ENCODE data around the gene TTC33. TPM values are rescaled to one million over a fixed set of nuclear protein-coding genes. Genes with fewer than 3 reads are reported as not detected.

The TTC33 gene
- total and polyA plus RNA-seq, 12 donors: 6.4 to 20.1 (median 17.5) TPM

DNA sequence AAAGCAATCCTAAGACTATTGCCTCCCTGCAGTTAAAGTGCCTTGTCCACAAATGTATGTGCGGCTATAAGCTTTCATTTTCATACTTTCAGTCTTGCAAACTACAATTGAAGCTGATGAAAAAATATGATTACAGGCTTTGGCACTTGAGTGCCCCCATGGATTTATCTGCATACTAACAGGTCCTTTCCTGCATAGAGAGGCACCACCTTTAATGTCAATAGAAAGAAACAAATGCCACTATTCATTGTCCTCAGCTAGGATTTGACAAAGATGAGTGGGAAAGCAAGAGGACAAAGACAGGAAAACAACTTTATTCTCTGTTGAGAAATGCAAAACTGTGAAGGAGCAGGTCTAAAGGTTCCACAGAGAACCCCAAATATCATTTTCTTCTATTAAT is 201.7 kb downstream of the TTC33 start:
- no peak for ATAC-seq
- no peak for TF ChIP-seq CTCF (IDR thresholded peaks at IDR 0.05)
- Histone ChIP-seq H3K4me1 (peaks cover 0 to 14% (median 8%) of the 10 kb centered on the region in 9 donors), H3K4me3 (no peak overlapping the region), H3K27me3 (no peaks in the 10 kb centered on the region), H3K9me3 (peaks cover 0 to 7% (median 0%) of the 10 kb centered on the region in 11 donors), H3K36me3 (no peaks in the 10 kb centered on the region), H3K27ac (no peak overlapping the region)
- no peak for DNase-seq
- intact Hi-C loops (cut with DNase I): loop anchor here in 1 of 10 donors (5.0 kb wide), 1 partner anchor 47 kb away; no protein-coding TSS in a partner anchor
- 91 to 95% methylated on average over 1 of the region's 1 CpG for WGBS, 2 donors

GRCh38 chr5:40552981-40553380 is 202.8 kb downstream of the TTC33 start:
- DNase-seq (no peak), ATAC-seq (no peak)
- H3K27ac ChIP-seq: no peak overlapping the region
- no peak for TF ChIP-seq CTCF (IDR thresholded peaks at IDR 0.05)
- intact Hi-C loops (cut with DNase I): loop anchor here in 1 of 10 donors (5.0 kb wide), 1 partner anchor 46 kb away; no protein-coding TSS in a partner anchor
- H3K9me3 ChIP-seq: peaks cover 0 to 7% (median 0%) of the 10 kb centered on the region in 11 donors
- H3K36me3 ChIP-seq: no peaks in the 10 kb centered on the region
- H3K4me1 ChIP-seq: peaks cover 0 to 14% (median 8%) of the 10 kb centered on the region in 9 donors
- WGBS, 2 donors: 86 to 99% methylated on average over 2 to 3 of the region's 3 CpGs
- no peaks in the 10 kb centered on the region for H3K27me3 ChIP-seq
- no peak overlapping the region for H3K4me3 ChIP-seq

DNA sequence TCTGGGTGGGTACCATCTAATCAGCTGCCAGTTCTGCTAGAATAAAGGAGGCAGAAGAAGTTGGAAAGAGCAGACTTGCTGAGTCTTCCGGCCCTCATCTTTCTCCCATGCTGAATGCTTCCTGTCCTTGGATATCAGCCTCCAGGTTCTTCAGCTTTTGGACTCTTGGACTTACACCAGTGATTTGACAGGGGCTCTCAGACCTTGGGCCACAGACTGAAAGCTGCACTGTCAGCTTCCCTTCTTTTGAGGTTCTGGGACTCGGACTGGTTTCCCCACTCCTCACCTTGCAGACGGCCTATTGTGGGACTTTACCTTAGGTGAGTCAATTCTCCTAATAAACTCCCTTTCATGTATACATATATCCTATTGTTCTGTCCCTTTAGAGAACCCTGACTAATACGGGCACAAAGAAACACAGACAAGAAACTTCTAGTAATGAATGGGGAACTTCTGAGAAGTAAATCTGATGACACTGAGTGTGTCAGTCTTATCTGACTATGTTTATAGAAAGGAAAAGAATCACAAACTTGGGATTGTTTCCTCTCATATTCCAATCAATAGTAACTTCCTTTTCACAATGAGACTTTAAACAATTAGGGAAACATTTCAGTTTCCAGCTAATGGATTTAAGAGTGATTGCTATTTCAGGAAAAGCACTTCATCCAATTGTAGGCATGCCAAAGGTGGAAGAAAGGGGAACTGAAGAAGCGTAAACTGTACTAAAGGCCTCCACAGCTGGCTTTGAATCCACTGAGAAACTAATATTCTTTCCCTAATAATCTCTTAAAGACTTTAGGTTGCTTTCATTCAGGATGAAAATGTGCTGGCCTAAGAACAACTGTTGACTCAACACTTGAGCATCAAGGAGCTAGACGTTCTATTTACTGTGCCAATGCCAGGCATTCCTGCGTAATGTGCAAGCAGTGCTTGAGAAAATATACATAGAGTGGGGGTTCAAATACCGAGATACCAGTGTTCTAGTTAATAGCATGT is 204.0 kb downstream of the TTC33 start:
- ATAC-seq (peak in 4 of 8 donors; percentile 20 to 53 (median 46)), DNase-seq (no peak)
- H3K36me3 ChIP-seq: no peaks in the 10 kb centered on the region
- WGBS, 2 donors: 58 to 68% methylated on average over 8 of the region's 8 CpGs
- peaks cover 0 to 7% (median 0%) of the 10 kb centered on the region in 11 donors for H3K9me3 ChIP-seq
- no peak overlapping the region for H3K4me3 ChIP-seq
- intact Hi-C loops (cut with DNase I): loop anchor here in 1 of 10 donors (5.0 kb wide), 1 partner anchor 44 kb away; no protein-coding TSS in a partner anchor
- H3K4me1 ChIP-seq: peaks cover 0 to 14% (median 8%) of the 10 kb centered on the region in 9 donors
- H3K27ac ChIP-seq: peak overlapping the region in 4 of 10 donors; percentile 6 to 54 (median 27)
- no peak for TF ChIP-seq CTCF (IDR thresholded peaks at IDR 0.05)
- no peaks in the 10 kb centered on the region for H3K27me3 ChIP-seq

DNA sequence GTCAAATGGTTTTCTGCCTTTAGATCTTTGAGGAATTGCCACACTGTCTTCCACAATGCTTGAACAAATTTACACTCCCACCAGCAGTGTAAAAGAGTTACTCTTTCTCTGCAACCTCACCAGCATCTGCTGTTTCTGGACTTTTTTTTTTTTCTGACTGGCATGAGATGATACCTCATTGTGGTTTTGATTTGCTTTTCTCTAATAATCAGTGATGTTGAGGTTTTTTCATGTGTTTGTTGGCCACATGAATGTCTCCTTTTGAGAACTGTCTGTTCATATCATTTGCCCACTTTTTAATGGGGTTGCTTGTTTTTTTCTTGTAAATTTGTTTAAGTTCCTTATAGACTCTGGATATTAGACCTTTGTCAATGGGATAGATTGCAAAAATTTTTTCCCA is 205.3 kb downstream of the TTC33 start:
- no peak for TF ChIP-seq CTCF (IDR thresholded peaks at IDR 0.05)
- ATAC-seq (no peak), DNase-seq (no peak)
- H3K36me3 ChIP-seq: no peaks in the 10 kb centered on the region
- H3K4me1 ChIP-seq: peaks cover 0 to 14% (median 8%) of the 10 kb centered on the region in 9 donors
- no peaks in the 10 kb centered on the region for H3K27me3 ChIP-seq
- H3K27ac ChIP-seq: no peak overlapping the region
- intact Hi-C loops (cut with DNase I): loop anchor here in 1 of 10 donors (5.0 kb wide), 1 partner anchor 43 kb away; no protein-coding TSS in a partner anchor
- H3K4me3 ChIP-seq: no peak overlapping the region
- peaks cover 0 to 7% (median 0%) of the 10 kb centered on the region in 11 donors for H3K9me3 ChIP-seq

Data from heart right ventricle (tissue), 16 donors.